GM12801 (cell line): Measurements from ENCODE around the gene SALL3.

Experiments
- TF ChIP-seq, protein P1 (sequence below): IDR thresholded peaks from one replicate; pipeline ENCODE4 v1.5.1; 2011; ENCODE audit warnings: control low read depth; ENCODE audit not compliant: insufficient read length; ENCODE audit errors: extremely low read depth

SALL3 gene

DNA sequence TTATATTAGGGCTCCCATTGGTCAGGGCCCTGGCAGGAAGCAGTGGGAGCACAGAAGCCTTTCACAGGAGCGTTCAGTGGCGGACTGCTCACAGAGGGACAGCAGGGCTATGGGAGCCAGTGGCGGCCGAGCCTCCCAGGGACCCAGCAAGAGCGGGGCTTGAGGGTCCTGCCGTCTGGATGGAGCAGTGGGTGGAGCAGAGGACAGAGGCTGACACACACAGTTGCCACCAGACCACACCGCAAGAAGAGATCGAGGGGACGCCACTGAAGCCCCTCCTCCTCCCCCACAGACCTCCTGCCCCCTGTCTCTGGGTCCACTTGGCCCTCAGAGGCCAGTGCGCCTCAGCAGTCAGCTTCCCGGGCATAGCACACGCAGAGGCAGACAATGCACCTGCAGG is 39.3 kb downstream of the SALL3 start:
- TF ChIP-seq, protein P1, sequence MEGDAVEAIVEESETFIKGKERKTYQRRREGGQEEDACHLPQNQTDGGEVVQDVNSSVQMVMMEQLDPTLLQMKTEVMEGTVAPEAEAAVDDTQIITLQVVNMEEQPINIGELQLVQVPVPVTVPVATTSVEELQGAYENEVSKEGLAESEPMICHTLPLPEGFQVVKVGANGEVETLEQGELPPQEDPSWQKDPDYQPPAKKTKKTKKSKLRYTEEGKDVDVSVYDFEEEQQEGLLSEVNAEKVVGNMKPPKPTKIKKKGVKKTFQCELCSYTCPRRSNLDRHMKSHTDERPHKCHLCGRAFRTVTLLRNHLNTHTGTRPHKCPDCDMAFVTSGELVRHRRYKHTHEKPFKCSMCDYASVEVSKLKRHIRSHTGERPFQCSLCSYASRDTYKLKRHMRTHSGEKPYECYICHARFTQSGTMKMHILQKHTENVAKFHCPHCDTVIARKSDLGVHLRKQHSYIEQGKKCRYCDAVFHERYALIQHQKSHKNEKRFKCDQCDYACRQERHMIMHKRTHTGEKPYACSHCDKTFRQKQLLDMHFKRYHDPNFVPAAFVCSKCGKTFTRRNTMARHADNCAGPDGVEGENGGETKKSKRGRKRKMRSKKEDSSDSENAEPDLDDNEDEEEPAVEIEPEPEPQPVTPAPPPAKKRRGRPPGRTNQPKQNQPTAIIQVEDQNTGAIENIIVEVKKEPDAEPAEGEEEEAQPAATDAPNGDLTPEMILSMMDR = no peak

DNA sequence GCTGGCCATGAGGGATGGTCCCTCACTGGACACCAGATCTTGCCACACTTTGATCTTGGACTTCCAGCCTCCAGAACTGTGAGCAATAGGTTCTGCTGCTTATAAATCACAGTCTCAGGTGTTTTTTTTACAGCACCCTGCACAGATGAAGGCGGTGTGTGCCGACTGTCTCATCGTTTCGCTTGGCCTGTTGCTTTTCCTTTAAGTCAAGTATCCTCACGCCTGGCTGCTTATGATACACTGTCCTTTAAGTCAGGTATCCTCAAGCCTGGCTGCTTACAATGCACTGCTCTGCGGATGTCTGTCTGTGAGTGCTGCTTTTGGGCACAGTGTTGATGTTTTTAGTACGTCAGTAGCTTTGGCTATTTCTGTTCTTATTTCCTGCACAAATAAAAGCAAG is 40.3 kb downstream of the SALL3 start:
- TF ChIP-seq, protein P1 = no peak

DNA sequence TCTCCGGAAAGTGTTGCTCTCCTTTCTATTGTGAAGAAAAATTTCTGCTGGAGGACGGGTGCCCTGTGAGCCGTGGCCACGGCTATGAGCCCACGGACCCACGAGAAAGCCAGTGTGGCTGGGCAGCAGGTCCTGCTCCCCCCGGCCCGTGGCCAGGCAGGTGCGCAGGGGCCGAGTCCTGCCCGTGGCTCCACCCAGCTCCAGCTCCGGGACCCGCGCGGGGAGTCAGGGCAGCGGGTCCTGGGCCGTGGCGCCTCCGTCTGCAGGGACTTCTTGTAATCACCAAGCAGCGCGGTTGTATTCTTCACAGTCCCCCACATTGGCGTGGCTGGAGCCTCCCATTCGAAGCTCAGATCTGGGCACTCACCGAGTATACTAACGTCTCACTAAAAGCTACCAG is 43.0 kb downstream of the SALL3 start:
- TF ChIP-seq, protein P1 = no peak

DNA sequence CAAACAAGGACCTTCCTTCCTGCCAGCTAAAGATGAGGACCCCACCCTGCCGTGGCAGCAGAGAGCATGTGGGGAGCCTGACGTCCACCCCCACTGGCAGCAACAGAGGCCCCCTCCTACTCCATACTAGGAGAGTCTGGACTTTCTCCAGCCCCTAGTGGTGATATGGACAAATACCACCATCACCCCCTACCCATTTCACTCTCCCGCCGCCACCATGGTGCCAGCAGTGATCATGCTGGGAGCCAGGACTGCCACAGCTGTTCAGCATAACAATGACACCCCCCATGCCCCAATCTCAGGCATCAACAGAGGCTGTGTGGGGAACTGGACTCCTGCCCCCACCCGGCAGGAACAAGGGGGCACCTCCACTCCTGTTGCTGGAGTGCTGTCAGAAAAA is 46.9 kb downstream of the SALL3 start:
- TF ChIP-seq, protein P1 = no peak

DNA sequence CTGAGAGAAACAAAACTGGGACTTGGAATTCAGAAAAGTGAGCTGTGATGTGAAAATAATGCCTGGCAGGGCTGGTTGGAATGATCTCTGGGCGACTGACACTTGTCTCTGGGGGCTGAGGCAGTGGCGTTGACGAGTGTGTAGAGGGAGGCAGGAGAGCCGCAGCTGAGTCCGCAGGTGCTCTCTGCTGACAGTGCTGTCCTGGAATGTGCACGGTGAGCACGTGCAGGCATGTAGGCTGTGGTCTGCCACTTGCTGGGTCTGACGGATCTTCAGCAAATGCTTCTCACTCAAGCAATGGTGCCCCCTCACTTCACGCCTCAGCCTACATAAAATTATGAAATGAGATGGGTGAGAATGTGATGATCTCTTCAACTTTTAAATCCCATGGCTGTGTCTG is 51.1 kb downstream of the SALL3 start:
- TF ChIP-seq, protein P1 = no peak

DNA sequence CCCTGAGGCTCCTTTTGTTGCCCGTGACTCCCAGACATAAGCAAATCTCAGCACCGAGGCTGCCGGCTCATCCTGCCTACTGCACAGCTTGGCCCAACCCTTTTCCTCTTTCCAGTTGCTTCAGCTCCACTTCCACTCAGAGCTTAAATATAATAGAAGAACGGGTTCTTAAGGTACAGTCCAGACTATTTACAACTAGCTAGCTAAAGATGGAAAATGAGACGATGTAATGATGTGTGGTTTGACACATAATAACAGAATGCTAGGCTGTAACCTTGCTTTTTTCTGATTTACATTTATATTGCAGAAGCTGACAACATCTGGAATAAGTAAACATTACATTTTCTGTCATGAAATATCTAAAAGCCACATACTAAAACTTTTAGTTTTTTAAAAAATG is 62.7 kb downstream of the SALL3 start:
- TF ChIP-seq, protein P1 = no peak

DNA sequence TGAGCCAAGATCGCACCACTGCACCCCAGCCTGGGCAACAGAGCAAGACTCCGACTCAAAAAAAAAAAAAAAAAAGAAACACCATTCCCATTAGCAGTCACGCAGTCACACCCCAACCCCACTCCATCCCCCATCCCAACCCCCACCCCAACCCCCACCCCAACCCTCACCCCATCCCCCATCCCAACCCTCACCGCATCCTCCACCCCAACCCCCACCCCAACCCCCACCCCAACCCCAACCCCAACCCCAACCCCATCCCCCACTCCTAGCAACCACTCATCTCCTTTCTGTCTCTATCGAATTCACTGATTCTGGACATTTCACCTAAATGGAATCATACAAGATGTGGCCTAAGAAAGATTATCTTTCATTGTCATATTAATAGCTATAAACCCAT is 63.7 kb downstream of the SALL3 start:
- TF ChIP-seq, protein P1 = no peak

DNA sequence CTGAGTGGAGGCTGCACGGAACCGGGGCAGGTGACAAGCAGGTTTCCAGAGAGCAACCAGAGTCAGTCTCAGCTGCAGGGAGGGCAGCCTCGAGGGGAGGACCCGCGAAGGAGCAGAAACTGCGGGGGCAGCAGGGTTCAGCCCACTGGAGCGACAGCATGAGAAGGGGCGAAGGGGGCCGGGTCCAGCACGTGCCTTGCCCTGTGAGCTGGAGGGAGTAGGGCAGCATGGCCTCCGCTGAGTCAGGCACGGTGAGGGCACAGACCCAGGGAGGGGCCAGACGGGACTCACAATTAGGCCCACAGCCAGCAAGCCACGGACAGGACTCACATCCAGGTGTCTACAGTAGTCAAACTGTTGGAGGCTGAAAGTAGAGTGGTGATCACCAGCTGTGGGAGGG is 66.9 kb downstream of the SALL3 start:
- TF ChIP-seq, protein P1 = no peak
